PC-3 (cell line): ENCODE results near the gene LRRC45.

Source experiments
- EZH2 ChIP-seq: fragments of 300-600 bp; sonication (generic); IDR thresholded peaks from one replicate; pipeline ENCODE4 v1.6.1; 2017; ENCODE audit warnings: antibody characterized with exemption, mild to moderate bottlenecking, low read length; ENCODE audit not compliant: unreplicated experiment
- EZH2phosphoT487 ChIP-seq: fragments of 300-600 bp; sonication (generic); IDR thresholded peaks from 2 replicates; pipeline ENCODE4 v1.6.1; 2018; ENCODE audit warnings: mild to moderate bottlenecking, antibody characterized with exemption, low read length, borderline replicate concordance
- TF ChIP-seq, protein P1 (sequence below): fragments of 300-600 bp; sonication (generic); conservative IDR thresholded peaks from 2 replicates; pipeline ENCODE4 v1.5.1; 2017; ENCODE audit warnings: antibody characterized with exemption, low read depth, mild to moderate bottlenecking, low read length

- TF ChIP-seq, protein P1, sequence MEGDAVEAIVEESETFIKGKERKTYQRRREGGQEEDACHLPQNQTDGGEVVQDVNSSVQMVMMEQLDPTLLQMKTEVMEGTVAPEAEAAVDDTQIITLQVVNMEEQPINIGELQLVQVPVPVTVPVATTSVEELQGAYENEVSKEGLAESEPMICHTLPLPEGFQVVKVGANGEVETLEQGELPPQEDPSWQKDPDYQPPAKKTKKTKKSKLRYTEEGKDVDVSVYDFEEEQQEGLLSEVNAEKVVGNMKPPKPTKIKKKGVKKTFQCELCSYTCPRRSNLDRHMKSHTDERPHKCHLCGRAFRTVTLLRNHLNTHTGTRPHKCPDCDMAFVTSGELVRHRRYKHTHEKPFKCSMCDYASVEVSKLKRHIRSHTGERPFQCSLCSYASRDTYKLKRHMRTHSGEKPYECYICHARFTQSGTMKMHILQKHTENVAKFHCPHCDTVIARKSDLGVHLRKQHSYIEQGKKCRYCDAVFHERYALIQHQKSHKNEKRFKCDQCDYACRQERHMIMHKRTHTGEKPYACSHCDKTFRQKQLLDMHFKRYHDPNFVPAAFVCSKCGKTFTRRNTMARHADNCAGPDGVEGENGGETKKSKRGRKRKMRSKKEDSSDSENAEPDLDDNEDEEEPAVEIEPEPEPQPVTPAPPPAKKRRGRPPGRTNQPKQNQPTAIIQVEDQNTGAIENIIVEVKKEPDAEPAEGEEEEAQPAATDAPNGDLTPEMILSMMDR, result no peak
- TF ChIP-seq EZH2 (no peak), EZH2phosphoT487 (no peak)
These were observed 55.3 kb downstream of the LRRC45 start for GRCh38 chr17:82078433-82078832.
